ENCODE data around the gene CSTPP1. TPM values are rescaled to one million over a fixed set of nuclear protein-coding genes. Genes with fewer than 3 reads are reported as not detected.
"Not testable (repeated sequence)": the region's sequence is repeated elsewhere in the genome, so short reads cannot be mapped to it uniquely, and the experiment has no call there.

The CSTPP1 gene
- total RNA-seq, 1 experiment from 2014 or later: 20.7 TPM

DNA sequence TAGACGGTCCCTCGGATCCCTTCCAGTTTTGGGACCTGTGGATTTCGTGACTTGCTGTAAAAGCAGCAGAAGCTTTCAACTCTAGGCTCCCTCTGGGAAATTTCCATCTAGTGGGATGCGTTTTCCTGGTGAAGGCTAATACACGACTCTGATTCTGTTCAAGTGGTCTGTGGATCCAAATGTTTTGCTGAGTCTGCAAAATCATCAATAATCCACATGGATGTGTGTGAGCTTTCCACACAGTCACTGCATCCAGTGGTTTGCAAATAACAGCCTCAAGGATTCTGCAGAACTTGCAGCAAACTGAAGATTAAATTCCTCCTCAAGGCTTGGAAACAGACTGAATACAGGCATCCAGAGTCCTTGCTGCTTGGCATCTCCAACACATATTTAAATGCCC lies 266.0 kb downstream of the CSTPP1 start:
- no peak for DNase-seq (ENCODE audit: low read depth)

DNA sequence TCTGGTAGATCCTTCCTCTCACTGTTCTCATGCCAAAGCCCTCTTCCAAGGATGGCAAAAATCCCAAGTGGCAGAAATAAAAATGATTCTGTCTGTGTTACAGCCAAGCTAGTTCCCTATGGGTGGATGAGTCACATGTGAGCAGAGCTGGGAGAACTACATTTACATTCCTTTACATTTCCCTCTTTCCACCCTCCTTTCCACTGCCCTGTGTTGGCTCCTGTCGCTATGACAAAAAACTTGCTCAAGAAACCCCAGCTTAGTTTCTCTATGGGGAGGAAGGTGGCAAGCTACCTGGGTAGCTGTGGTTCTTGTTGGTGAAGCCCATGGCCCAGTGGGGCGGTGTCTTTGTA lies 268.1 kb downstream of the CSTPP1 start:
- DNase-seq (ENCODE audit: low read depth): peak; percentile 38

DNA sequence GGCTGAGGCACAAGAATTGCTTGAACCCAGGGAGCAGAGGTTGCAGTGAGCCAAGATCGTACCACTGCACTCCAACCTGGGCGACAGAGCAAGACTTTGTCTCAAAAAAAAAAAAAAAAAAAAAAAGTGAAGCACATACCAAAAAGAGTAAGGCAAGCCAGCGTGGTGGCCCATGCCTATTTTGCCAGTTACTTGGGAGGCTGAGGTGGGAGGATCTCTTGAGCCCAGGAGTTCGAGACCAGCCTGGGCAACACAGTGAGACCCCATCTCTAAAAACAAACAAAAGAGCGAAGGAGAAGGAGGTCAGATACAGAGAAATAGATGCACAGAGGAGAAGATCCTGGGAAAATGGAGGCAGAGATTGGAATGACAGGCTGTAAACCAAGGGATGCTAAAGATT lies 270.0 kb downstream of the CSTPP1 start:
- DNase-seq (ENCODE audit: low read depth): not testable (repeated sequence)

DNA sequence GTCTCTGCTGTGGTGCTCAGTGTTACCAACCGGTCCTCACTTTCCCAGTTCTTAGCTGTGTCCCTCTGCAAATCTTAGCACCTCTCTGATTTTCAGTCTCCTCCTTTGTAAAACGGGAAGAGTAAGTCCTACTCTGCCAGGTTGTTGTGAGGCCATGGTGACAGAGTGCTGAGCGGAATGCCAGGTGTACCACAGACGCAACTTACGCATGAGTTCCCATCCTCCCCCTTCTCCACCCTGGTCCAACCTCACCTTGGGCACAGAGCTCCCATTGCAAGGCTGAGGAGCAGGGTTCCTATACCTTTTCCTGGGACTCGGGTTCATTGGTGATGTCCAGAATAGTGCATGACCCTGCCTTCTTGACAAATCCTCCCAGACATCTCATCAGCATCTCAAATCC lies 270.9 kb downstream of the CSTPP1 start:
- DNase-seq (ENCODE audit: low read depth): no peak

DNA sequence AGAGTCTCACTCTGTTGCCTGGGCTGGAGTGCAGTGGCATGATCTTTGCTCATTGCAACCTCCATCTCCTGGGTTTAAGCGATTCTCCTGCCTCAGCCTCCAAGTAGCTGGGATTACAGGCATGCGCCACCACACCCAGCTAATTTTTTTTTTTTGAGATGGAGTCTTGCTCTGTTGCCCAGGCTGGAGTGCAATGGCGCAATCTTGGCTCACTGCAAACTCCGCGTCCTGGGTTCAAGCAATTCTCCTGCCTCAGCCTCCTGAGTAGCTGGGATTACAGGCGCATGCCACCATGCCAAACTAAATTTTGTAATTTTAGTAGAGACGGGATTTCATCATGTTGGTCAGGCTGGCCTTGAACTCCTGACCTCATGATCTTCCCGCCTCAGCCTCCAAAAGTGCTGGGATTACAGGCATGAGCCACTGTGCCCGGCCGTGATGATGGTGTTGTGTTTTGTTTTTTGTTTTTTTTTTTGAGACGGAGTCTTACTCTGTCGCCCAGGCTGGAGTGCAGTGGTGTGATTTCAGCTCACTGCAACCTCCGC lies 271.5 kb downstream of the CSTPP1 start:
- not testable (repeated sequence) for DNase-seq (ENCODE audit: low read depth)

DNA sequence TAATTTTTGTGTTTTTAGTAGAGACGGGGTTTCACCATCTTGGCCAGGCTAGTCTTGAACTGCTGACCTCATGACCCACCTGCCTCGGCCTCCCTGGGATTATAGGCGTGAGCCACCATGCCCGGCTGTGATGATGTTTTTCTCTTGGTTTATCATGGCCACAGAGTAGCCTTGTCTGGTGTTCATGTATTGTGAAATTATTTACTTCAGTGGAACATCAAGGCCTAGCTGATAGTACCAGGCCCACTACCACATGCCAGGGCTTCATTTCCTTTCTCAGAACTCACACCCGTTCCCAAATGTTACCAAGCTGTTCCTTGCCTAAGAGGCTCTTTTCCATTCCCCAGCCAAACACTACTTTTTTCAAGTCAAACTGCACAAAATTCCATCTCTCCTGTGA lies 272.1 kb downstream of the CSTPP1 start:
- DNase-seq (ENCODE audit: low read depth): no peak

Other genes with a start within 250 kb of the CSTPP1 start
- gene ARHGAP1, start 236.1 kb upstream of the CSTPP1 start, total RNA-seq (2014; rRNA removed): 31.0 and 33.0 TPM in 2 replicates
- 9.0 and 14.0 TPM in 2 replicates for gene ZNF408, start 235.7 kb upstream of the CSTPP1 start, total RNA-seq (2014; rRNA removed)
- gene F2, start 217.5 kb upstream of the CSTPP1 start, total RNA-seq (2014; rRNA removed): not detected in 2 replicates
- 101 and 115 TPM in 2 replicates for gene CKAP5, start 90.5 kb upstream of the CSTPP1 start, total RNA-seq (2014; rRNA removed)
- gene LRP4, start 18.2 kb upstream of the CSTPP1 start, total RNA-seq (2014; rRNA removed): 1.3 and 1.4 TPM in 2 replicates
- gene ARFGAP2, start 240.1 kb downstream of the CSTPP1 start, total RNA-seq (2014; rRNA removed): 111 TPM in 2 replicates
- 19.6 and 21.0 TPM in 2 replicates for gene PACSIN3, start 249.7 kb downstream of the CSTPP1 start, total RNA-seq (2014; rRNA removed)